Adrenal gland (tissue), 12 donors: ENCODE results near the gene CD2AP. TPM values are rescaled to one million over a fixed set of nuclear protein-coding genes. Genes with fewer than 3 reads are reported as not detected.

Source experiments
- DNase-seq, 7 donors: peaks; one replicate each; pipeline ENCODE4 v3.0.0-alpha.2; 2019 to 2020
- H3K27ac ChIP-seq, 5 donors: fragments of 200-600 bp; sonication (generic) in 4 of 5; 1 replicate in 3 of 5; 2 replicates in 2 of 5; pipeline versions ENCODE4 v1.5.1 to v1.8.0; 2016 to 2020; ENCODE audit warnings: mild to moderate bottlenecking in 1 of 5
- H3K27me3 ChIP-seq: fragments of 200-600 bp; 2 replicates; pipeline ENCODE4 v1.8.0; 2021
- H3K36me3 ChIP-seq, 2 donors: fragments of 200-600 bp; replicated peaks in 1 of 2; 1 replicate in 1 of 2; 2 replicates in 1 of 2; pipeline versions ENCODE4 v1.5.1 to v1.8.0; 2018 to 2022
- H3K4me1 ChIP-seq, 2 donors: fragments of 200-600 bp; replicated peaks in 1 of 2; 1 replicate in 1 of 2; 2 replicates in 1 of 2; pipeline versions ENCODE4 v1.5.1 to v1.8.0; 2018 to 2021
- H3K4me3 ChIP-seq, 4 donors: fragments of 200-600 bp; sonication (generic) in 3 of 4; one replicate each; pipeline ENCODE4 v1.5.1; 2016 to 2018
- H3K9me3 ChIP-seq, 3 donors: fragments of 200-600 bp; sonication (generic) in 1 of 3; replicated peaks in 1 of 3; 1 replicate in 2 of 3; 2 replicates in 1 of 3; pipeline versions ENCODE4 v1.5.1 to v1.8.0; 2016 to 2021
- POLR2A ChIP-seq, 2 donors: fragments of 450-650 bp; IDR thresholded peaks; one replicate each; pipeline ENCODE4 v1.6.1; 2017; ENCODE audit warnings: antibody characterized with exemption in 2 of 2, mild to moderate bottlenecking in 2 of 2, moderate library complexity in 1 of 2
- WGBS, 4 donors: extraction: QIAGEN DNeasy Blood & Tissue Kit in 2 of 4; methylation state at CpG; one replicate each; pipeline versions ENCODE4 v1.1.5 to v1.1.7; 2013 to 2017; 5-methylcytosine and 5-hydroxymethylcytosine counted together
- intact Hi-C, 2 donors: fragments of 100-400 bp; cut with DNase I; formaldehyde crosslinking; loops; one replicate each; pipeline versions ENCODE4 v1.14.1 to v1.15.0; 2022 to 2023
- polyA plus RNA-seq, 3 donors: library from polyadenylated mRNA; stranded (reverse); fragments of 200-250 nt in 2 of 3; fragments of 350-450 nt in 1 of 3; fragmentation: Illumina TruSeq in 1 of 3; extraction: RNeasy Lipid Tissue Mini Kit (QIAGEN cat#74804) in 1 of 3; gene quantifications; one replicate each; pipeline ENCODE4 v1.2.3, GENCODE V29; 2013 to 2014
- total RNA-seq, 9 donors: library from RNA; depleted of rRNA in 4 of 9; stranded (reverse); fragments of >200 nt in 4 of 9; fragments of 120-200 nt in 1 of 9; fragmentation: NEBNext Ultra II Directional in 1 of 9; extraction: Animal tissue kit (Norgen Biotek cat#: 25700) in 1 of 9; gene quantifications; one replicate each; pipeline versions ENCODE4 v1.1.0 to v1.2.4, GENCODE V29; 2013 to 2023
- TF ChIP-seq, protein P1 (sequence below), 6 experiments: fragments of 450-650 bp in 4 of 6; fragments of 200-600 bp in 2 of 6; sonication (generic) in 1 of 6; IDR thresholded peaks; 1 replicate in 5 of 6; 2 replicates in 1 of 6; pipeline versions ENCODE4 v1.5.1 to v1.8.0; 2016 to 2021; ENCODE audit warnings: antibody characterized with exemption in 6 of 6, mild to moderate bottlenecking in 2 of 6, moderate library complexity in 1 of 6
- donor health status: healthy with polysubstance abuse.
- donor health status: Bipolar disorder and iron deficiency.
- donor health status: DM: yes; HTN: yes; CAD: no.
- donor health status: DM: no; HTN: no; CAD: no.
- donor health status: DM: no; HTN: no; CAD: no.
- donor health status: DM: yes; HTN: yes; CAD: no.

Gene CD2AP
- total and polyA plus RNA-seq, 12 donors: 5.3 to 29.6 (median 20.2) TPM

DNA sequence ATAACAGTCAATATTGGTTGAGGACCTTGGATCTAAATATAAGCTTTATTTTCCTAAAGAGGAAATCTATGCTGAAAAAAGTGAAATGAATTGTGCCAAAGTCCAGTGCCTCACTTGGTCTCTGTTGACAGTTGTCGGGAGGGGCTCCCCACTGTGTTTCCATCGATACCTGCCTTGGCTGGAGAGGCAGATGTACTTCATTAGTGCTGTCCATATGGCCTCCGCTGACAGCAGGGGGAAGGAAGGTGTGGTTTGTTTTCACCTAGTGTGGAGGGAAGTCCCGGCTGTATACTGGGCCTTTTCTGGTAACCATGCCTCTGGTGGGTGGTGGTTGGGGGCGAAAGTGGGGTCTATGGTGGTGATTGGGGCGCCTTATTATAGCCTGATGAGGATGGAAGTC lies 42.7 kb downstream of the CD2AP start:
- intact Hi-C loops: no loop called here
- WGBS, 4 donors: 75 to 88% (median 80%) methylated on average over 6 of the region's 6 CpGs

DNA sequence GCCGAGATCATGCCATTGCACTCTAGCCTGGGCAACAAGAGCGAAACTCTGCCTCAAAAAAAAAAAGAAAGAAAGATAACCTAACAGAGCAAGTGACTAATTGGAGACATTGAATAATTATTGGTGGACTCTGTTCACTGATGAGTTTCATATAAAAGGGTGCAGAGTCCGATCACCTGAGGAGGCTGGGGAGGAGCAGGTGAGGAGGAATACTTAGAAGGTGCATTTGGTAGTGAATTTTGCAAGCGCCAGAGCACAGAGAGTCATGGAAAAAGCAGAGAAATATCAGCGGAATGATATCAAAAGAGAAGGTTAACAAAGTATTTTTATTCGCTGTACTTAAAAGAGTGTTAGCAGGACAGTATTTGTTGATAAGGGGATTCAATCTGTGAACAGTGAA lies 44.4 kb downstream of the CD2AP start:
- Histone ChIP-seq H3K27ac (no peak overlapping the region), H3K9me3 (no peaks in the 10 kb centered on the region), H3K4me1 (peaks cover 0 to 4% of the 10 kb centered on the region in 2 donors), H3K36me3 (no peaks in the 10 kb centered on the region), H3K27me3 (no peaks in the 10 kb centered on the region), H3K4me3 (no peak overlapping the region)
- intact Hi-C loops: no loop called here
- 87 to 92% (median 89%) methylated on average over 6 of the region's 6 CpGs for WGBS, 4 donors
- DNase-seq: no peak
- TF ChIP-seq, protein P1, sequence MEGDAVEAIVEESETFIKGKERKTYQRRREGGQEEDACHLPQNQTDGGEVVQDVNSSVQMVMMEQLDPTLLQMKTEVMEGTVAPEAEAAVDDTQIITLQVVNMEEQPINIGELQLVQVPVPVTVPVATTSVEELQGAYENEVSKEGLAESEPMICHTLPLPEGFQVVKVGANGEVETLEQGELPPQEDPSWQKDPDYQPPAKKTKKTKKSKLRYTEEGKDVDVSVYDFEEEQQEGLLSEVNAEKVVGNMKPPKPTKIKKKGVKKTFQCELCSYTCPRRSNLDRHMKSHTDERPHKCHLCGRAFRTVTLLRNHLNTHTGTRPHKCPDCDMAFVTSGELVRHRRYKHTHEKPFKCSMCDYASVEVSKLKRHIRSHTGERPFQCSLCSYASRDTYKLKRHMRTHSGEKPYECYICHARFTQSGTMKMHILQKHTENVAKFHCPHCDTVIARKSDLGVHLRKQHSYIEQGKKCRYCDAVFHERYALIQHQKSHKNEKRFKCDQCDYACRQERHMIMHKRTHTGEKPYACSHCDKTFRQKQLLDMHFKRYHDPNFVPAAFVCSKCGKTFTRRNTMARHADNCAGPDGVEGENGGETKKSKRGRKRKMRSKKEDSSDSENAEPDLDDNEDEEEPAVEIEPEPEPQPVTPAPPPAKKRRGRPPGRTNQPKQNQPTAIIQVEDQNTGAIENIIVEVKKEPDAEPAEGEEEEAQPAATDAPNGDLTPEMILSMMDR (IDR thresholded peaks at IDR 0.05): no peak
- TF ChIP-seq POLR2A (IDR thresholded peaks at IDR 0.05): no peak

More for the DNA sequence above, 42.7 kb downstream of the CD2AP start:
- DNase-seq: no peak
- Histone ChIP-seq H3K4me3 (no peak overlapping the region), H3K9me3 (no peaks in the 10 kb centered on the region), H3K4me1 (peaks cover 0 to 4% of the 10 kb centered on the region in 2 donors), H3K27me3 (no peaks in the 10 kb centered on the region), H3K27ac (no peak overlapping the region), H3K36me3 (no peaks in the 10 kb centered on the region)
- TF ChIP-seq POLR2A (IDR thresholded peaks at IDR 0.05): no peak
- TF ChIP-seq, protein P1 (IDR thresholded peaks at IDR 0.05): no peak

DNA sequence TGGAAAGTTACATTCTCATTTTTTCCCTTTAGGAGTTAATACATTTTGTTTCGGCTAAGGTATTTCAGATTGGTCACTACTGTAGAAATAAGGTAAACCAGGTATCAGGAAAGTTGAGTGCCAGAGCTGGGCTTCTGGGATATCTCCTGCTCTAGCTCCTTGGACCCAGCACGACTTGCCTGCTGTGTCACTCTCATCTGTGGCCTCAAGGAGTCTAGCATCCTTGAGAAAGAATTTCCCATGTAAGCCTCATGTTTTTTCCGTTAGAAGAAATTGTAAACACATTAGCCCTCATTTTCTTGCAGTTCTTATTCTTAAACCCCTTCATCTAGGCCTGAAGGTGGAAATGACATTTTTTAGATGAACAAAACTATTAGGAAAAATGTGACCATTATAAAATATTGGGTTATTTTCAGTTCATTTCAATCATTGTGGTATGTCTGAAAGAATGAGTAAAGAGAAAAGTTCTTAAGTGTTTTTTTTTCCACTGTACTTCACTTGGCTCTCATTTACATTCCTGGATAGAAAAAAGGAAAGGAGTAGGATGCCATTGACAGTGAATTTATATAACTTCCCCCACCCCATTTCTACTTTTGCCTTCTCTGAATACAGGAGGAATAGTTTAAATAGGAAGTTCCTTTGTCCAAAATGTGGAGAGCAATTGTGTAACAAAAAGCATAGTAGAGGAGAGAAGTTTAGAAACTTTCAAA lies 46.7 kb downstream of the CD2AP start:
- Histone ChIP-seq H3K27me3 (no peaks in the 10 kb centered on the region), H3K9me3 (no peaks in the 10 kb centered on the region), H3K4me3 (no peak overlapping the region), H3K4me1 (peaks cover 0 to 4% of the 10 kb centered on the region in 2 donors), H3K27ac (no peak overlapping the region), H3K36me3 (no peaks in the 10 kb centered on the region)
- no peak for DNase-seq
- intact Hi-C loops: no loop called here
- TF ChIP-seq, protein P1 (IDR thresholded peaks at IDR 0.05): no peak
- TF ChIP-seq POLR2A (IDR thresholded peaks at IDR 0.05): no peak
- WGBS, 4 donors: 73 to 84% (median 78%) methylated on average over 3 of the region's 3 CpGs

DNA sequence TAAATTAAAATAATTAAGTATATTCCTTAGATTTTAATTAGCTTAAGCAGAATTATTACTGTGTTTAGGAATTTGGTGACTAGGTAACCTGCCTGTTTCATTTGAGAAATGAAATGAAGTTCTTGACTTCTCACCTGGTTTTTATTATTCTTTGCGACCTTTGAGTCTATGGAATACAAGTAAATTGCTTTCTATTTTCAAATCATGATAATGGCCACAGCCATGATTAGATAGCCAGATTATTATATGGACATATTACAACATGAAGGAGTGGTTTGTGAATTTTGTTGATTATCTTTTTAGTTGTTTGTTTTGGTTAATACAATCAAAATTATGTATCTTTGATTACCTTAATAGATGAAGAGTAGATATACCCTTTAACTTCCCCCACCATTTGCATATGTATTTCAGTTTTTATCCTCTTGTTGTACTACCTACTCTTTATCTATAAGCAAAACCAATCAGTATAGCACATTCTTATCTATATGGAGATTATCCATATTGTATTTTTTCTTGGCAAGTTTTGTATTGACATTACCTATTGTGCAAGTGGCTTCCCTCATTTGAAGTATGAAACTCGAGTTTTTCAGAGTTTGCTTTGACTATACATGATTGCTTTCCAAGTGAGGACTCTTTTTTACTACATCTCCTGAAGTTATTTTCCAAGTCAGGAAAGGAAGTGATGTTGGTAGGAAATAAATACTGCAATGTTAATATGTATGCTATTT lies 47.9 kb downstream of the CD2AP start:
- Histone ChIP-seq H3K4me1 (peaks cover 0 to 4% of the 10 kb centered on the region in 2 donors), H3K9me3 (no peaks in the 10 kb centered on the region), H3K4me3 (no peak overlapping the region), H3K36me3 (no peaks in the 10 kb centered on the region), H3K27me3 (no peaks in the 10 kb centered on the region), H3K27ac (no peak overlapping the region)
- intact Hi-C loops: no loop called here
- TF ChIP-seq POLR2A (IDR thresholded peaks at IDR 0.05): no peak
- TF ChIP-seq, protein P1 (IDR thresholded peaks at IDR 0.05): no peak
- no peak for DNase-seq
- 82 to 89% (median 87%) methylated on average over 2 of the region's 2 CpGs for WGBS, 4 donors
